GM18498 (cell line): ENCODE data around the gene SH3PXD2B.
A peak's percentile ranks its signal among the peaks of the same experiment; 100 is the strongest.
"Not testable (repeated sequence)": the region's sequence is repeated elsewhere in the genome, so short reads cannot be mapped to it uniquely, and the experiment has no call there.

Source experiments
- ATAC-seq: cut with Tn5 transposase; IDR thresholded peaks from one replicate; pipeline ENCODE4 v1.9.1; 2021; ENCODE audit warnings: mild to moderate bottlenecking, moderate library complexity; ENCODE audit not compliant: unreplicated experiment

Gene SH3PXD2B

GRCh38 chr5:172311026-172311425, 143.3 kb downstream of the SH3PXD2B start:
- no peak for ATAC-seq

DNA sequence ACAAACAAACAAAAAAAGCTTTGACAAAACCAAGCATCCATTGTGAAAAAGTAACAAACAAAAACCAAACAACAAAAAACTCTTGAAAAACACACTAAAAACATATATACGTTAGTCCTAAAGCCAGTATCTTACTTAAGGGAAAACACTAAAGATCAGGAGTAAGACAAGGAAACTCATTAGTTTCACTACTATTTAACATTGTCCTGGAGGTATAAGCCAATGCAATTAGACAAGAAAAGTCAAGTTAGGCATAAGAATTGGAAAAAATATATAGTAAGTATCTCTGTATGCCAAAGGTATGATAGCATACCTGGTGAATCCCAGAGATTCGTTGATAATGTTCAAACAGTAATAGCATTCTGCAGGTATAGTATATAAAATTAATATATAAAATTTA, 148.9 kb downstream of the SH3PXD2B start:
- no peak for ATAC-seq

GRCh38 chr5:172303572-172304335, 150.6 kb downstream of the SH3PXD2B start:
- ATAC-seq = no peak

GRCh38 chr5:172303162-172303561, 151.2 kb downstream of the SH3PXD2B start:
- ATAC-seq = no peak

GRCh38 chr5:172302047-172302710, 152.1 kb downstream of the SH3PXD2B start:
- ATAC-seq = no peak

GRCh38 chr5:172299916-172300439, 154.3 kb downstream of the SH3PXD2B start:
- no peak for ATAC-seq

- ATAC-seq = no peak
These were observed 159.5 kb downstream of the SH3PXD2B start for GRCh38 chr5:172294831-172295230.

- ATAC-seq = no peak
These were observed 160.5 kb downstream of the SH3PXD2B start for GRCh38 chr5:172293745-172294342.

DNA sequence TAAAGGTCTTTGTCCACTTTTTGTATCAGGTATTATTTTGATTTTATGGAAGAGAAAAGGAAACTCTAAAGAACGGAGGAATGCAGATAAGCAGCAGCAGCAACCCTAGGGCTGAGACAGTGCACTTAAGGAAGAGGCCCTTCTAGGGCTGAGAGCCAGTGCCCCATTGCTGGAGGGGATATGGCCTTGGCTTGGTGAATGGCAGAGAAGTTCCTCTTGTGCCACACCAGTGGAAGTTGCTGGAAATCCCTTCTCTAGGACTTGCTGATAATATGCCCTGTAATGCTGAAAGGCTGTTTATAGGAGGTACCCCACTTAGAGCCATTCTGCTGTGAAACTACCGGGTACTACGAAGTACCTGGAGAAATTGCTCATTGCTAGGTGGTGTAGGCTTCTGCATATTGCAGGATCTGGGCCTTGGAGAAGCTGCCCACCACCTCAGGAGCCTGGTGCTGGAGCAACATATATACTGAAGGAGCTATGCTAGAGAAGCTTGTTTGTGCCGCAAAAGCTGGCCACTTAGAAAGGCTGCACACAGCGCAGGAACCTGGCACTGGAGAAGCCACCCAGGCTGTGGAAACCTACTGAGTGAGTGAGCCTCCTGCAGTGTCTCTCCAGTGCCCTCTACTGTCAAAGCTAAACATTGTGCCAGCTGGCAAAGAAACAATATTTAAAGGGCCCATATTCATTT, 161.1 kb downstream of the SH3PXD2B start:
- ATAC-seq = peak; percentile 94

- not testable (repeated sequence) for ATAC-seq
These were observed 162.5 kb downstream of the SH3PXD2B start for GRCh38 chr5:172291837-172292236.

- ATAC-seq = no peak
These were observed 165.9 kb downstream of the SH3PXD2B start for GRCh38 chr5:172288465-172288864.

- ATAC-seq = not testable (repeated sequence)
These were observed 167.2 kb downstream of the SH3PXD2B start for GRCh38 chr5:172287140-172287539.

GRCh38 chr5:172285226-172286143, 168.8 kb downstream of the SH3PXD2B start:
- no peak for ATAC-seq

DNA sequence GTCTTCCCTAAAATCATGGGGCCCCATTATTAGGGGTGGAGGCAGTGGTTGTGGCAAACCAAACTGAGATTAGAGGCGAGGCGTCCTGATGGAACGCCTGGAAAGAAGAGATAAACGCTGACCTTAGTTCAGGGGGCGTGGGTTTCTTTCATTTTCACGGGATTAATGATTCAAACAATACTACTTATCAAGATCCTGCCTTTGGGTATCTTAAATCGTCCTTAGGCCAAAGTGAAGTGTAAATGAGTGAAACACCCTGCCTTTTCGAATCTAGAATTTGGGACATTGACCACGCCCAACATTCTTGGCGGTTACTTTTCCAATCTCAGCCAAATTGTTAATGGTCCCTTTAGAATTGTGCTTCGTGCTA, 169.7 kb downstream of the SH3PXD2B start:
- ATAC-seq = no peak

- peak; percentile 90 for ATAC-seq
These were observed 170.3 kb downstream of the SH3PXD2B start for GRCh38 chr5:172283862-172284610.

DNA sequence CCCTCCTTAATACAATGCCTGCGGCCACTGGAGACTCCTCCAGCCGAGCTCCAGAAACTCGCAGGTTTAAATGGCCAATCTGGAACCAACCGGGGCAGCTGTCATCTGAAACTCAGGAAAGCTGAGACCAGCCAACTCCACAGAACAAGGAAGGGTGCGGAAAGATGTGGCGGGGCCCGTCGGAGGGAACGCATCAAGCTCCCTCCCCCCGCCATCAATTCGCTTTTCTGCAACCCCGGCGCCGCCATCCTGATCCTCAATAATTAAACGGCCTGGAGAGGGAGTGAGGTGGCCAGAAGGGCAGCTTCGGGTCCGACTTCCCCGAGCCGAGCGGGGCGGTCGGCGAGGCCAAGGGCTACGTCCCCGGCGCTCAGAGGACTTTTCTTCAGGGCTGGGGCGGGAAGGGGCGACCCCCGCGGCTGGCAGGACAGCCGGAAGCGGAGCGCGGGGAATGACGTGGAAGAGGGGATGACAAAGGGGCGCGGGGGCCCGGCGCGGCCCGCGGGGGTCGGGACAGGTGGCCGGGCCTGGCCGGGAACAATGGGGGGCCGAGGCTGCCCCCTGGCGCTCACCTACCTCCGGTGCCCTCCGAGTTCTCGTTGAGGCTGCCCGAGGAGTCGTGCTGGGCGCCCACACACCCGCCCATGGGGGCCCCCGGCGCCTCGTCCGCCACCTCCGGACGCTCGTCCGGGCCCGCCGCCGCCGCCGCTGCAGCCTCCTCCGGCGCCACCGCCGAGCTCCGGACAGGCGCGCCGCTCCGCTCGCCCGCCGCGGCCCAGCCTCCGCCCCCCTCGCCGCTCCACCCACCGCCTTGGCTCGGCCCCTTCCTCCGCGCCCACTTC, 171.1 kb downstream of the SH3PXD2B start, which contains the start of gene UBTD2:
UBTD2 (minus strand) TSS at position 745 of the 842 bp plus-strand sequence; CDS start at position 646, 99 bp downstream.
- ATAC-seq = peak; percentile 93

- ATAC-seq = no peak
These were observed 171.9 kb downstream of the SH3PXD2B start for GRCh38 chr5:172282272-172283019.

- ATAC-seq = no peak
These were observed 173.0 kb downstream of the SH3PXD2B start for GRCh38 chr5:172281346-172281745.
